ENCODE measurements around the gene USF1.
"Not testable (repeated sequence)": the region's sequence is repeated elsewhere in the genome, so short reads cannot be mapped to it uniquely, and the experiment has no call there.

The USF1 gene

DNA sequence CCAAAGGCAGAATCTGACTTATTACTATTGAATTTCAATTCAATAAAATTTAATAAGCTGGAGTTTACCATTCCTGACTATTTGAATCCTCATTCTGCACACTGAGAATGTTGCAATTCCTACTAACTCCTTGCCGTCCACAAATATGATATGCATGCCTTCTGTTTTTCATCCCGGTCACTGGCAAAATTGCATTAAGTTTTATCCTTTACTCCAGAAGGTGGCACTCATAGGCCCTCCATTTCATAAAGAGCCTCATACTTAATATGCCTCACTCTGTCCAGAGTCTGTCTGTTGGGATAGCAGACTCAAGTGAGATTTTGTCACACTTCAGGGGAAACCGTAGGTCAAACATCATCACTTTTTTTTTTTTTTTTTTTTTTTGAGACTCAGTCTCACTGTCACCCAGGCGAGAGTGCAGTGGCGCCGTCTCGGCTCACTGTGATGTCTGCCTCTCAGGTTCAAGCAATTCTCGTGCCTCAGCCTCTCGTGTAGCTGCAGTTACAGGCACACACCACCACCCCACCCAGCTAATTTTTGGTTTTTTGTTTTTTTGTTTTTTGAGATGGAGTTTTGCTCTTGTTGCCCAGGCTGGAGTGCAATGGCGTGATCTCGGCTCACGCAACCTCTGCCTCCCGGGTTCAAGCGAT is 52.1 kb downstream of the USF1 start:
- Histone ChIP-seq H3K27ac (ENCODE audit: low read depth in 2 of 2, low read length in 2 of 2) (no peak overlapping the region), H3K36me3 (ENCODE audit: control insufficient read depth in 2 of 2, insufficient read depth in 2 of 2, low read length in 2 of 2) (peaks cover 8 to 16% of the 10 kb centered on the region in 2 donors), H3K4me3 (ENCODE audit: low read length in 2 of 2) (no peak overlapping the region), H3K9me3 (ENCODE audit: control insufficient read depth in 2 of 2, low read length in 2 of 2) (no peaks in the 10 kb centered on the region), H3K9ac (ENCODE audit: low read depth in 1 of 2, low read length in 2 of 2) (no peak overlapping the region), H3K4me1 (ENCODE audit: control insufficient read depth in 2 of 2, insufficient read depth in 2 of 2, low read length in 2 of 2) (peaks cover 3 to 13% of the 10 kb centered on the region in 2 donors), H3K27me3 (ENCODE audit: control insufficient read depth in 2 of 2, insufficient read depth in 2 of 2, low read length in 2 of 2) (no peaks in the 10 kb centered on the region)

DNA sequence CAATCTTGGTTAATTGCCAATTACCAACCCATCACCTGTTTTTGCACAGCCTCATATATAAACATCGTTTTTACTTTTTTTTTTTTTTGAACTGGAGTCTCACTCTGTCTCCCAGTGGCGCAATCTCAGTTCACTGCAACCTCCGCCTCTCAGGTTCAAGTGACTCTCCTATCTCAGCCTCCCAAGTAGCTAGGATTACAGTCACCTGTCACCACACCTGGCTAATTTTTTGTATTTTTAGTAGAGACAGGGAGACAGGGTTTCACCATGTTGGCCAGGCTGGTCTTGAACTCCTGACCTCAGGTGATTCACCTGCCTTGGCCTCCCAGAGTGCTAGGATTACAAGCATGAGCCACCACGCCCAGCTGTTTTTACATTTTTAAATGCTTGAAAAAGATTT is 53.7 kb downstream of the USF1 start:
- H3K27me3 ChIP-seq (ENCODE audit: control insufficient read depth in 2 of 2, insufficient read depth in 2 of 2, low read length in 2 of 2); H3K4me1 ChIP-seq (ENCODE audit: control insufficient read depth in 2 of 2, insufficient read depth in 2 of 2, low read length in 2 of 2); H3K9ac ChIP-seq (ENCODE audit: low read depth in 1 of 2, low read length in 2 of 2); H3K9me3 ChIP-seq (ENCODE audit: control insufficient read depth in 2 of 2, low read length in 2 of 2); H3K36me3 ChIP-seq (ENCODE audit: control insufficient read depth in 2 of 2, insufficient read depth in 2 of 2, low read length in 2 of 2); H3K27ac ChIP-seq (ENCODE audit: low read depth in 2 of 2, low read length in 2 of 2); H3K4me3 ChIP-seq (ENCODE audit: low read length in 2 of 2): not testable (repeated sequence)

Measured in mucosa of rectum (tissue), 2 donors.